Measurements from ENCODE around the gene SETD3.

The SETD3 gene

DNA sequence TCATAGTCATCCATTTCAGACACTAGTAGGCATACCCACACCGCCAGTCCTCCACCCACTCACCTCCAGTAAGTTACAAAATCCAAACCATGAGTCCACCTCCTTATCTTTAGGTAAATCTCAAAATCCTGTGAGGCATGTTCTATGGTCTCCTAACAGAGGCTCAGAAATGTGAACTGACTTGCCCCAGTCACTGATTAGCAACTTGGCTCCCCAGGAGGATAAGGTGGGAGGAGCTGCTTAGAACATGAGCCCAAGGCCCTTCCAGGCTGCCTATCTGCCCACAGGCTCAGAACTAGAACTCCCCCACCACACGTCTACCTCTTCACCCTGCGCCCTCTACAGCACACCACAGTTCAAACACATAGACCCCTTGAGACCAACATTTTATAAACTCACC lies 19.9 kb downstream of the SETD3 start:
- DNase-seq (ENCODE audit: low spot score): no peak

DNA sequence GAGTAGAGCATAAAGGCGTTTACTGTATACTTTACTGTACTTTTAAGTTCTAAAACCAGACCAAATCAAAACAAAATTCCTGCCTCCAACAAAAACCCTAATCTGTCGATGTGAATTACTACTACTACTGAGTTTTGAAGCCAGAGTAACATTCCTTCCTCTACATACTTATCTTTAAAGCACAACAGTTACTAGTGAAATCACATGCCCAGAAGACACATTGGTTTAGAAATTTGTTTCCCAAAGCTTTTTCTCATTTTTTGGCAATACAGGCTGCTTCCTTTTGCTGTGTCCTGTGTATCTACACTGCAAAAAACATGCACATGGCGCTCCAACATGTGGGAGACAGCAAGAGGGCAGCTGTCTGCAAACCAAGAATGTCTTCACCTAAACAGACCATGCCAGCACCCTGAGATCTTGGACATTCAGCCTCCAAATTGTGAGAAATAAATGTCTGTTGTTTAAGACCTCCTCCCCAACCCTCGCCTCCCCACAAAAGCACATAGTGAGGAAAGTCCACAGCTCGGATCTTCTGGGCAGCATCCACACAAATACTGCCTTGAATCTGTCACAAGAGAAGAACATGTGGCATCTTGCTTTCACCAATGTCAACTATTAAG lies 21.1 kb downstream of the SETD3 start:
- DNase-seq (ENCODE audit: low spot score): no peak

DNA sequence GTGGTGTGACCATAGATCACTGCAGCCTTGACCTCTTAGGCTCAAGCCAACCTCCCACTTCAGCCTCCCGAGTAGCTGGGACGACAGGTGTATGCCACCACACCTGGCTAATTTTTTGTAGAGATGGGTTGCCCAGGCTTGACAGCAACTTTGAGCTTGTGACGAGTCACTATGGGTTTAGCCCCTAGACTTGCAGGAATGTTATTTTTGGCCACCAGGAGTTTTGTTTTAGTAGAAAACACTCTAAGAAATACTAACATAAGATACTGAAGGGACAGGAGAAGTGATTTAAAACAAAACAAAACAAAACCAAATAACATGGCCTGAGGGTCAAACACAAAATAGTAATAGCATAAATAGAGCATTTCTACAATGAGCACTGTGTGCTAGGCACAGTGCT lies 26.4 kb downstream of the SETD3 start:
- no peak for DNase-seq (ENCODE audit: low spot score)

DNA sequence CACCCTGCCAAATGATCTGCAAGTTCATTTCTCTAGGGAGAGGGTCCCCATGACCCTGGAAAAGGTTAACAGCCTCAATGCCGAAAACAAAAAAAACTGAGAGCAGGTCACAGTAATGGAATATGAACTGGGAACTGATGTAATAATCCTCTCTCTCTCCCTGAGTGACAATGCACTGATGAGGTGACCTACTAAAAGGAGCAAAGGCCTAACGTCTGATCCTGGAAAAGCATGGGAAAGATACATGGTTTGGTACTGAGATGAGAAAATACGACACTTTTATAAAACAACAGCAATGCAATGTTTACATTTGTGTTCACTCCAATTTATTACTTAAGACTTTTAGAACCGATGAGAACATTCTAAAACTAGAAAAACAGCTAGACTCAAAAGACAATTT lies 27.7 kb downstream of the SETD3 start:
- DNase-seq (ENCODE audit: low spot score): no peak

DNA sequence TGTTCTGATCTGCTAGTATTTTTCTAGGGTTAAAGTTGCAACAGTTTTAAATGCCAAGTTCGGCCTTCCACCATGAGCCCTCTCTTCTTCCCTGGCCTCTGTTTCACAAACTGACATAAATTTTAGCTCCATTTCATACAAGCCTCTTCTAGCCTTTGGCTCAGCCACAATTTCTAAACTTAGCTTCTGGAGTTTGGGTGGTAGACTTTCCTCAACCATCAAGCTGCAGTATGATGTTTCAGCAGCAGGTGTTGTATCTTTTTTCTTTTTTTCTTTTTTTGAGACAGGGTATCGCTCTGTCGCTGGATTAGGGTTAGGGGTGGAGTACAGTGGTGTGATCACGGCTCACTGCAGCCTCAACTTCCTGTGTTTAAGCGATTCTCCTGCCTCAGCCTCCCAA lies 29.4 kb downstream of the SETD3 start:
- no peak for DNase-seq (ENCODE audit: low spot score)

DNA sequence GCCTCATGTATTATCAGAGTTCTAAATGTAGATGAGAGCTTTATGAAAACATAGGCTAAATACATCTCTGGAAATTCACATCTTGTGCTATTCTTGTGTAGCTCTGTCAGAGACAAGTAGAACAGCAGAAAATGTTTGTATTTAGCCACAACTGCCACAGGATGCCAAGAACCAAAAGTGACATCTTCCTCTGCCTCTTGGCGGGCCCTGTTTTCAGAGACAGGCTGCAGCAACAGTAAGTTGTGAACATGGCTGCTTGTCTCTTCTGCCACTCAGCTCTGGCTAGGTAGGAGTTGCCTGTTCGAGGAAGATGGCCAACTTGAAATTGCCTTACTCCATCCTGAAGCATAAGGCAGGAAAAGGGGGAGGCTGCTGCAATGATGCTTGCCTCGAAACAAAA lies 30.4 kb downstream of the SETD3 start:
- DNase-seq (ENCODE audit: low spot score): no peak

DNA sequence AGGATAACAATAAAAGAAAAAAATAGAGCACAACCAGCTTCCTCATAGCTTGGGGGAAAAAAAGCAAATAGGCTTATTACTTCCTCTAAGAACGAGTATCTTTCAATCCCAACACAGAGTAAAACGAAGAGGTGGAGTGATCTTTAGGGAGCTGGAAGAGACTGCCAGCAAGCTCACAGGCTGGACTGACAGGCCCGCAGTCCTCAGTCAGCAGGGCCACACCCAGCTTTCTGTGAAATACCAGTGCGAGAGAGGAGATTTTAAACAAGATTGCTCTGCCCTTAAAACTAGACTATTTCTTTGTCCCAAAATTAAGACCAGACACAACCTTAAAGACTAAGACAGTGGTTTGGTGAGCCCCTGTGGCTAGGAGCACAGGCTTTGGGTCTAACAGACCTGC lies 32.9 kb downstream of the SETD3 start:
- no peak for DNase-seq (ENCODE audit: low spot score)

DNA sequence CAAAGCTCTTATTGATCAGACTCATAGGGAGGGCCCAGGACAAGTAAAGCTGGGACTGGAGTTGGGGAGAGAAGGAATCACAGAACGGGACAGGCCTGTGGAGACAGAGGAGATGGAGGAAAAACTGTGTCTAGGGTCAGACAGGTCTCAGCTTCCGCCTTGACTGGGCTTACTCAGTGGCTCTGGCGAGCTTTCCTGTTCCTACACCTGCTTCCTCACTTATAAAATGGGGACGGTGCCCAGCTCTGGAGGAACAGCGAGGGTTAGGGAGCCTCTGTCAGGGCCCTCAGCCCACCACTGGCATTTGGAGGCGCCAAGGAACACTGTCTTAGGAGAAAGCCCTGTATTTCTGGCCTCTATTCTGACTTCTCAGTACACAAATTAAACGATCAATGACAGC lies 34.7 kb downstream of the SETD3 start:
- no peak for DNase-seq (ENCODE audit: low spot score)

DNA sequence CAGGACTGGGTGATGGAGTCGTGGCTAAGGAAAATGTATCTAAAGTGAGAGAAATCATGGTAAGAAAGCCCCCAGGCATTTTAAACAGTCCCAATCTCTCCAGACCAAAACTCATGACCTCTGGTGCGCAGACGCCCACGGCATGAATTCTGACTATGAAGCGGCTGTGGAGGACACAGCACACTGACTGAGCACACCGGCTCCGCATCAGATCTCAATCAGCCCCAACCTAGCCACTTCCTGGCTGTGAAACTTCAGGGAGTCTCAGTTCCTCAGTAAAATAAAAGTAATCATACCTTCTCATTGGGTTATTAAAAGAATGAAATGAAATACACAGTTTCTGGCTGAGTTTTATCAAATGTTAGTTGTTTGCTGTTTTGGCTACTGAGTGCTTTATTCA lies 38.7 kb downstream of the SETD3 start:
- no peak for DNase-seq (ENCODE audit: low spot score)

DNA sequence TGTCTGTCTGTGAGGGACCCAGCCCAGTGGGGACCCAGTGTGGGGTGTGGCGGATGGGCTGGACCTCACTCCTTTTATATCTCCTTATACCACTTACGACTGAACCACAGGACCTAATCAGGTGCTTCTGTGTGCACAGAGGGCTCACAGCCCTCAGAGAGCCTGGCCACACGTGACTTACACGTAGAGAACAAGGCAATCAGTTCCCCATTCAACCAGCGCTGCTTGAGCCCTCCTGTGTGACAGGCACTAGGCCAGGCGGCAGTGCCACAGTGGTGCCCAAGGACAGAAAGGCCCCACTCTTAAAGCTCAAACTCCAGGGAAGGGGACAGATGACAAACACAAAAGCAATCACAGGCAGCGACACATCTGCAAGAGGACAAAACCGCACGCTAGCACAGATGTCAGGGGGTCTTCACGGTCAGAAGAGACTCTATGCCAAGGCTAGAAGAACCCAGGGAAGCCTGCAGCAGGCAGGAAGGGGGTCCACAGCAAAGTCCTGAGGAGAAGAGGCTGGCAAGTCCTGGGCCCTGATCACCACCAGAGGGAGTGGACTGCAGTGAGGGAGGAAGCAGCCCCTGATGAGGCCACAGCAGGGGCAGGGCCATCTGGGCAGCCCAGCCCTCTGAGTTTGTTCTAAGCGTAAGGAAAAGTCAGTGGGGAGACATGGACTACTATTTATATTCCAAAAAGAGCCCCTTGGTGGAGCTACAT lies 39.3 kb downstream of the SETD3 start:
- DNase-seq (ENCODE audit: low spot score): peak; percentile 10

DNA sequence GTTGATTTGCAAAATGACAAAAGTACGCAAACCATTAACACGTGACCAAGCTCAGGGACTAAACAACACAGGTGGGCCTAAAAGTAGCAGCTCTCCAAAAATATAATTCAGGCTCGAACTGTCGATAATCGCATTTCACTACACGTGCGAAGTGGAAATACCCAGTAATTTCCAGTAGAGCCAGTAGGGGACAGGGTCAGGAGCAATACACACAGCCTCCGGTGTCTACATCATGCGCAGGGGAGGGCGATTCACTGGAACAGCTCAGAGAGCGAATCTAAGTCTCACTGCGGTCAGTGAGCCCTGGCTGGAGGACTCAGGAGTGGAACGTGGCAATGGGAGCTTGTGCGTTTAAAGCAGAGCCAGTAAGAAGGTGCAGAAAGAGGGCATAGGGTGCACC lies 40.4 kb downstream of the SETD3 start:
- no peak for DNase-seq (ENCODE audit: low spot score)

DNA sequence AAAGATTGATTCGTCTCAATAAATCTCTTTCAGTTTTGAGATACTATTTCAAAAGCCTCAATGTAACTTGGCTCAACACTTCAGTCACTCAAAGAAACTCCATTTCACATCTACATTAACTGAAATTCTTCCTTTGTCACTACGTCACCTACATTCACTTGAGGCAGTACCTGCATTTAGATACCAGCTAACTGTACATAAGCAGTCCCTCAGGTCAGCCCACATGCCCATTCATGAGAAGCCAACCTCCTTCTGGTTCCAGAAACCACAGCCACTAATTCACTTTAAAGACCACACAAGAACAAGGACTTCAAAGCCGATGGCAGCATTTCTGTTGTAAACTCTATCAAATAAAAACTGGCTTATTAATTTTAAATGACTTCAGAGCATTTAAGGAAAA lies 43.0 kb downstream of the SETD3 start:
- DNase-seq (ENCODE audit: low spot score): no peak

DNA sequence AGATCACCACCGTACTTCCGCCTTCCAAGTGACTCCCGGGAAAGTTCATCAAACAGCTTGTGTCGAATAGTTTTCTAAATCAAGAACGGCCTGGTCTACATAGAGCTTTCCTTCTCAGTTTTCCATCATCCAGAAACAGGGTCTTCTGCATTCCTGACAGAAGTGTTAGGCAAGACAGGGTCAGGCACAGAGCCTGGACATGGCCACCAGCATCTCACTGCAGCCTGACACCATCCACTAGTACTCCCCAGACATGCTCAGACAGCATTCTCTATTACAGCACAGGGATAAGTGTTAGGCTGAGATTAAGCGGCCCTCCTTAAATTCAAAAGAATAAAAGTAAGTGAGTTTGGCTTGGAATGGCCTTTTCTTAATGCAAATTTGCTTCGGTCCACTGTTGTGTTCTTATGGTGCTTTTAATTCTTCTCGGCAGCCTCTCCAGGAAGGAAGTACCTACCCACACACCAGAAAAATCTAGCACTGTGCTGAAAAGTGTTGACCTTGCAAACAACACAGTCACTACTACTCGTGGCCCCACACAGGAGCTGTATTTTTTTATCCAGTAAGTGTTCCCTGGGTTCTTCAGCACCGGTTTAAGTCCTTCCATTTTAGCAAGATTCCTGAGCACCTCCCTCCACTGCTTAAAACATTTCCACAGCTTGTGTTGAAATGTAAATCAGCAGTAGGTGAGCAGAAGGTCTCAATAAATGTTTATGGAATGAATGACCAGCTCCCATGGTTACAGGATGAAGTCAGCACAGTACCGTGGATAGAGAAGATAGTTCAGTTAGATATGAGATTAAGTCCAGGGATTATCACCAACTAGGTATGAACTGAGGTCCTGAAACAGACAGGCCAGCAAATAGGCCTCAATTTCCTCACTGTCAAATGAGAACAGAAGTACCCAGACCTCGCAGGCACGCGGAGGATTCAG lies 44.1 kb downstream of the SETD3 start:
- DNase-seq (ENCODE audit: low spot score): no peak

DNA sequence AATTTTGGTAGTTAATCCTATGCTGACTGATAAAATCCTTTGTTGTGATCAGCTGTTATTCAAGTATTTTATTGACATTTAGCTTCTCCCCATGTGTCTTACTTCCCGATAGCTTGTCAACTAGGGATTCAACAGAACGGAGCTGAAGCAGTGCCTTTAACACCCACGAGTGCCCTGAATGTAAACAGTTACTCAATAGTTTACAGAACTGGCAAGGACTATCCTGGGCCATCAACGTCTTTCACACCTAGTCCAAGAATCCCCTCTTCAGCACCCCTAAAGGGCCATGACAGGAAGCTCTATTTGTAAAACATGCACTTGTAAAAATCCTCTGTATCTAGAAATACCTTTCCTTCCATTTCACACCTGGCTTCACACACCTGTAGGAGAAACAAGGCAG lies 45.3 kb downstream of the SETD3 start:
- no peak for DNase-seq (ENCODE audit: low spot score)

DNA sequence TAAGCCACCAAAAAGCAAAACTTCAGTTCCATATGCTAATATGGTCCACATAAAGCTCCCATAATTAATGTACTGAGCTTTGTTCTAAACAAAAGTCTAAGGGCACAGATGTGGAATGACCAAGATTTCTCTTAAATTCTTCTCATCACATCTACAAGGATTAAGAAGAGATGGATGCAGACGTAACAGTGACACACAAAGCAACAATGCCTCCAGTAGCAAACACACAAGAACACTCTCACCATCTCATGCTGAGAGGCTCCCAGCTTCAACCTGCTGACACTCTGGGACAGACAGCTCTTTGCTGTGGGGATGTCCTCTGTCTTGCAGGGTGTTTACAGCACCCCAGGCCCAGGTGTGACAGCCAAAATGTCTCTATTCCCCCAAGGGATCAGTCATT lies 48.2 kb downstream of the SETD3 start:
- no peak for DNase-seq (ENCODE audit: low spot score)

DNA sequence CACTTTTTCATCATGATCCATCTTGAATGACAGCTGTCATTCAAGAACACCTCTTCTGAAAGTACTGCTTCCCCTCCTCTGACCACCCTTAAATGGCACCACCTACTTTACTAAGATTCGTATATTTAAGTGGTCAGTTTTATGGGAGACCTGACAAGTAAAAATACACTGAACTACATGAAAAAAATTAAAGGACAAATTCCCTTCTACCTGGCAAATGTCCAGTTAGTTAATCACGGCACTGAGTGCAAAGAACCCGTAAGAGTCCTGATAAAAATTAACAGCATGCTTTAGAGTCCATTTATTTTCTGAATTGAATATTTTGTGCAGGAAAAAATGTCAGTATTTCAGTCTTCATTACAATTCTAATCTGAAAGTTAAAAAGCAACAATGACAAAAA lies 48.7 kb downstream of the SETD3 start:
- no peak for DNase-seq (ENCODE audit: low spot score)

DNA sequence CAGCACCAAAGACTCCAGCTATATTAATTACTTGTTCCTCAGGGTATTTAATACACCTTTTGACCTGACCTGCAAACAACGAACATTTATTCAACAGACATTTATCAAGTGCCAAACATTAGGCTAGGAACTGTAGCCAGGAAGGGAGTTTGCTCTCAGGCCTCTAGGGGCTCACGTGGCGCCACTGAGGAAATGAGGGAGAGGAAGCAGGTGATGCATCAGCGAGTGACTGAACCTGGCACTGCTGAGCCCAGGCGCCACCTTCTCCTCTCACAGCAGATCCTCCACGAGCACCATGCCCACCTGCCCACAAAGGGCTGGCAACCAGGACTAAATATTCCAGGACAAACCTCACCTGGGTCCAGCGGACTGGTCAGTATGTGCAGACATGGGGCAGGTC lies 50.2 kb downstream of the SETD3 start:
- DNase-seq (ENCODE audit: low spot score): peak; percentile 29

DNA sequence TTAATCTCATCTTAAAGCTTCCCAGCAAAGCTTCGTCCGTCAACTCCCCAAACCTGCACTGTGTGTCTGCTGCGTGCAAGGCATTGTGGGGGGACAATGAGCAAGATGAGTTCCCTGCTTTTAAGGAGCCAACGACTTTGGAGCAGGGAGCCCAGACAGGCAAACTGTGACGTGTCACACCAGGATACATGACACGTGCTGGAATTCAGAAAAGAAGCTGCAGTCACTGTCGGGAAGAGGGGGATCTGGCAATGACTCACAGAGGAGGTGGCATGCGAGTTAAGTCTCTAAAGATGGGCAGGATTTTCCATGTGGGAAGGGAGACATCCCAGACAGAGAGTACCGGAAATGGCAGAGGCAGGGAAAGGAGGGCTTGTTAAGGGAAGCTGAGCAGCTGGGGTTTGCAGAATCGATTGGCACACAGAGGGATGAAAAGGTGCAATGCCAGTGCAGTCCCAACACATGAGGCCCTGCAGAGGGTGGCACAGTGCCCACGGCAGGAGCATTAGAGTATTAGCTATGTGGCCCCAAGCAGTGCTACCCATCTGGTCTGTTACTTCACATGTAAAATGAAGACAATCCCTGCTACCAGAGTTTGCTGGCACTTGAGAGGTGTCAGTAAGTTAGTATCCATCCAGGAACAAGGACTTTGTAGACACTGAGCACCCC lies 52.9 kb downstream of the SETD3 start:
- DNase-seq (ENCODE audit: low spot score): no peak

DNA sequence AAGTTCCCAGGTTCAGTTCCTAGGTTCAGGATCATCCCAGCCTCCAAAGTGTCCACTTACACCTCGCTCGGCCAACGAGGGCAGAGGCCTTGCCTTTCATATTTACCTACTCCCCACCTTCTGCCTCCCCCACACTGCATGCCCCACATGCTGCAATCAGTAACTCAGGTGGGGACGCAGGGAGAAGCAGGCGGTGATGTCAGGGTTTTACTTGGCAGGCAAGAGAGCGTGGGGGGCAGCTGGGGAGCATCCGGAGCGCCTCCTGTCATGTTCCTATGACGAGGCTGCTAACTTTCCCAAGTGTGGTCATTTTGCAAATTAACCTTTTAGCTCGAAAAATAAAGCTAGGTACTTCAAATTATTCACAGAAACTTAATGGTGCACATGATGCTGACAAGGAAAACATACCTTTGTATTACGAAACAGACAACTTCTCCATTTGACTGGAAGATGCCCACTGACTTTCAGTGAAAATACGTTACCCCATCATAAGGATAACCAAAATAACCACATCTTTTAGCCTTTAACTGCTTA lies 53.8 kb downstream of the SETD3 start:
- no peak for DNase-seq (ENCODE audit: low spot score)

DNA sequence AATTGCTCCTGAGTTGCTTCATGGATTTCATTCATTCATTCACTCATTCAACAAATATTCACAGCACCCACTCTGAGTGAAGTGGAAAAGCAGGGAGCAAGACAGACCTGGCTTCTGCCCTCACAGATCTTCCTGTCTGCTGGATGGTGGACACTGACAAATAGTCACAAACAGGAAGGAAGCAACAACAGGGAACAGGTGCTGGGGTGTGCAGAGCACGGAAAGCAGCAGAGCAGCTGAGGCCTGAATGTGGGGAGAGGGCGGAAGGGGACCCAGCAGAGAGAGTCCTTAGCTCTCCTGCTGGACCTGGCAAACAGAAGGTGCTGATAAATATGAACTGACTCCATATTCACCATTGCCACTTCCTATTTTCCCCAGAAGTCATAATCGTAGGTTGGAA lies 54.4 kb downstream of the SETD3 start:
- no peak for DNase-seq (ENCODE audit: low spot score)

DNA sequence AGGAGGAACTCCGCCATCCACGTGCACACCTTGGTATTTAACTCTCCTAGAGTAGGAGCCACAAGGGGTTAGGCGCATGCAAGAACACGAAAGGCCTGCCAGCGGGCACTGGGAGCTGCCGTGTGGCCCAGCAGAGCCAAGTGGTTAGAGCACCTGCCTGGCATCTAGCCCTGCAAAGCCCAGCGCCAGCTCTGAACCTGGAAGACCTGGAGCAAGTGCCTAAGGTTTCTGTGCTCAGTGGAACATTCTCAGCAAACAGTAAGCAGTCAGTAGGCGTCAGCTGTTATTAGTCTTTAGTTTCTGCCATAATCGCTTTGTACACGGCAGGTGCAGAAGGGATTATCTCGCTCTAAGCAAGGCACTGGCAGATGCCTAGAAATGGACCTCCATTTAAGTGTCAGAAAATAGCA lies 55.4 kb downstream of the SETD3 start:
- DNase-seq (ENCODE audit: low spot score): no peak

DNA sequence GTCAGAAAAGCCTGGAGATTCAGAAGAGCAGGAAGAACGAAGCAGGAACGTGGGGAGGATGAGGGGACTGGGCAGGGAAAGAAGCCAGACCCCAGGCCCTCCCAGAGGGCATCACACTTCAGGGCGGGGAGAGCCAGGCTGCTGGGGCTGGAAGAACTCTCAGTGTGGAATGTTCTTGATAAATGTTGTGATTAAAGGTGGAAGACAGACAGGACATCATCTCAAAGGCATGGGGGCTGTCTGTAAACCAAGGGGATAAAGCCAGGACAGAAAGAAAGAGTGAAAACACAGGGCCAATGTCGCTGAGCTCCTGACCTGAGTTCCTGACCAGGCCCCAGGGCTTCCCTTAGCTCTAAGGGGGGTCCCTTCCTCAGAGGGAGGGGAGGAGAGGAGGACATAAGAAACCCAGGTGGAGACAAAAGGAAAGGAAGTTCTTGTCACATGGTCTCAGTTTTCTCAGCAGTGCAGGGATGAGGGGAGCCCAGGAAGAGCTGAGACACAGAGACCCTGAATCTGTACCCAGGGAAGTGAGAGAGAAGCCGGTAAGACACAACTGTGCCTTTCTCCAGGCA lies 56.3 kb downstream of the SETD3 start:
- DNase-seq (ENCODE audit: low spot score): no peak

Data from SW480 (cell line).